NB4 (cell line): ENCODE measurements around the gene ACBD4.

Source experiments
- DNase-seq: peaks from one replicate; pipeline ENCODE4 v3.0.0; 2010; ENCODE audit warnings: low read depth
- H3K4me3 ChIP-seq: one replicate; pipeline ENCODE4 v1.5.1; 2011; ENCODE audit warnings: mild to moderate bottlenecking, low read depth, low read length, moderate library complexity
- MYC ChIP-seq: IDR thresholded peaks from 2 replicates; pipeline ENCODE4 v1.6.1; 2011; ENCODE audit warnings: low read depth, low read length
- POLR2A ChIP-seq: IDR thresholded peaks from 2 replicates; pipeline ENCODE4 v1.6.1; 2011; ENCODE audit warnings: mild to moderate bottlenecking; ENCODE audit not compliant: insufficient read length; ENCODE audit errors: extremely low read depth
- TF ChIP-seq, protein P1 (sequence below): IDR thresholded peaks from one replicate; pipeline ENCODE4 v1.5.1; 2012; ENCODE audit warnings: low read depth, low read length
- TF ChIP-seq, protein P2 (sequence below): IDR thresholded peaks from 2 replicates; pipeline ENCODE4 v1.6.1; 2011; ENCODE audit warnings: low read depth, low read length

ACBD4 gene

DNA sequence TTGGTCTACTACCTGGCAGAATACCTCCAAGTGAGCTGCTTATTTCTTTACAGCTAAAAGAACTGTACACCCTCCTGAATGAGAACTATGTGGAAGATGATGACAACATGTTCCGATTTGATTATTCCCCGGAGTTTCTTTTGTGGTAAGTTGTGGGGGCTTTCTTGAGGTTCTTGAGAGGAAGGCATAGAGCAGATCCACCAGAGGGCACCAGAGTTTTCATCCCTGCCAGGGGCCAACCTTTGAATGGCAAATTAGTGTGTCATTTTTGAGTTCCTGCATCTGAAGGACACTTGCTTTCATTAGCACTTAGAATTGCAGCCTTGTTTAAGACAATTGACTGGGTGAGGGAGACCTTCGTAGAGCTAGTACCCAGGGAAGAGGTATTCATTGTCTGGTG is 39.3 kb upstream of the ACBD4 start:
- no peak overlapping the region for H3K4me3 ChIP-seq
- peak; percentile 62 for DNase-seq
- no peak for TF ChIP-seq POLR2A
- TF ChIP-seq MYC, result no peak
- TF ChIP-seq, protein P1, sequence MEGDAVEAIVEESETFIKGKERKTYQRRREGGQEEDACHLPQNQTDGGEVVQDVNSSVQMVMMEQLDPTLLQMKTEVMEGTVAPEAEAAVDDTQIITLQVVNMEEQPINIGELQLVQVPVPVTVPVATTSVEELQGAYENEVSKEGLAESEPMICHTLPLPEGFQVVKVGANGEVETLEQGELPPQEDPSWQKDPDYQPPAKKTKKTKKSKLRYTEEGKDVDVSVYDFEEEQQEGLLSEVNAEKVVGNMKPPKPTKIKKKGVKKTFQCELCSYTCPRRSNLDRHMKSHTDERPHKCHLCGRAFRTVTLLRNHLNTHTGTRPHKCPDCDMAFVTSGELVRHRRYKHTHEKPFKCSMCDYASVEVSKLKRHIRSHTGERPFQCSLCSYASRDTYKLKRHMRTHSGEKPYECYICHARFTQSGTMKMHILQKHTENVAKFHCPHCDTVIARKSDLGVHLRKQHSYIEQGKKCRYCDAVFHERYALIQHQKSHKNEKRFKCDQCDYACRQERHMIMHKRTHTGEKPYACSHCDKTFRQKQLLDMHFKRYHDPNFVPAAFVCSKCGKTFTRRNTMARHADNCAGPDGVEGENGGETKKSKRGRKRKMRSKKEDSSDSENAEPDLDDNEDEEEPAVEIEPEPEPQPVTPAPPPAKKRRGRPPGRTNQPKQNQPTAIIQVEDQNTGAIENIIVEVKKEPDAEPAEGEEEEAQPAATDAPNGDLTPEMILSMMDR, result peak; percentile 66
- TF ChIP-seq, protein P2, sequence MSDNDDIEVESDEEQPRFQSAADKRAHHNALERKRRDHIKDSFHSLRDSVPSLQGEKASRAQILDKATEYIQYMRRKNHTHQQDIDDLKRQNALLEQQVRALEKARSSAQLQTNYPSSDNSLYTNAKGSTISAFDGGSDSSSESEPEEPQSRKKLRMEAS, result no peak

DNA sequence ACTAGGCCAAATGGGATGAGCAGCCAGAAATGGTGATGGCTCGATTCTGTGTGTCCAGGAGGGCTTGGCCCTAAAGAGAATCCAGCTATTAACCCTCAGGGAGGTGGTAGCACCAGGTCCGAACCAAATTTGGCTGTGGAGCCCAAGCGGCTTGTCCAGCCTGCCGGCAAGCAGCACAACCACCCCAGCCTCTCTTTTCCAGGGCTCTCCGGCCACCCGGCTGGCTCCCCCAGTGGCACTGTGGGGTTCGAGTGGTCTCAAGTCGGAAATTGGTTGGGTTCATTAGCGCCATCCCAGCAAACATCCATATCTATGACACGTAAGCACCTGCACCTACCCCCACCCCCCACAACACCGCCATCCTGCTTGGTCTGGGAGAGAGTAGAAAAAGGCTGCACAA is 38.6 kb upstream of the ACBD4 start:
- no peak for DNase-seq
- no peak overlapping the region for H3K4me3 ChIP-seq
- no peak for TF ChIP-seq MYC
- TF ChIP-seq POLR2A, result no peak
- TF ChIP-seq, protein P1, result no peak
- TF ChIP-seq, protein P2, result no peak

DNA sequence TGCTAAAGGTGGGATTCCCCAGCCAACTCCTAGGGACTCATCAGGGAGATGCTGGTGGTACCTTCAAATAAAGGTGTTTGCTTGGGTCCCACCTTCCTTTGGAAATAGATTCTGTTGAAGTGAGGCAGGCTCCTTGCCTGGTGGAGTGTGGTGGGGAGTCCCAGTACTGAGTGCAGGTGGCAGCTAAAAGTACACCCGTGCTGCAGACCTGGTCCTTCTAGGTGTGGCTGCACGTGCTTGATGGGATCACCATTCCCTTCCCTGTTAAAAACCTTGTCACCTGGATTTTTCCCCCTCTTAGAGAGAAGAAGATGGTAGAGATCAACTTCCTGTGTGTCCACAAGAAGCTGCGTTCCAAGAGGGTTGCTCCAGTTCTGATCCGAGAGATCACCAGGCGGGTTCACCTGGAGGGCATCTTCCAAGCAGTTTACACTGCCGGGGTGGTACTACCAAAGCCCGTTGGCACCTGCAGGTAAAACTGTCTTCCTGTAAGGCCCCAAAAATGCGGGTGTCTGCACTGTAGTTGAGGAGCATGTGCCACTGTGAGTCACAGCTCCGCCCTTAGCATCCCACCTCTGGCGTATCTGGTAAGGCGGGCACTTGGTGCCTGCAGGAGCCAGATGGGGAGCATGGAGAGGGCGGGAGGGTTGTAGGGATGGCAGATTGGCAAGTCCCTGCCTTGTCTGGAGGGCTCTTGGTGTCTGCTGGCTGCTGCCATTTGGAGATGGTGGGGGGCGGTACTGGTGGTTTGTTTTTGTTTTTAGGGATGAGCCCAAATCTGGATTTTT is 37.2 kb upstream of the ACBD4 start:
- TF ChIP-seq POLR2A (no peak), MYC (no peak)
- TF ChIP-seq, protein P2, result no peak
- TF ChIP-seq, protein P1, result no peak
- DNase-seq, result no peak
- H3K4me3 ChIP-seq, result no peak overlapping the region

DNA sequence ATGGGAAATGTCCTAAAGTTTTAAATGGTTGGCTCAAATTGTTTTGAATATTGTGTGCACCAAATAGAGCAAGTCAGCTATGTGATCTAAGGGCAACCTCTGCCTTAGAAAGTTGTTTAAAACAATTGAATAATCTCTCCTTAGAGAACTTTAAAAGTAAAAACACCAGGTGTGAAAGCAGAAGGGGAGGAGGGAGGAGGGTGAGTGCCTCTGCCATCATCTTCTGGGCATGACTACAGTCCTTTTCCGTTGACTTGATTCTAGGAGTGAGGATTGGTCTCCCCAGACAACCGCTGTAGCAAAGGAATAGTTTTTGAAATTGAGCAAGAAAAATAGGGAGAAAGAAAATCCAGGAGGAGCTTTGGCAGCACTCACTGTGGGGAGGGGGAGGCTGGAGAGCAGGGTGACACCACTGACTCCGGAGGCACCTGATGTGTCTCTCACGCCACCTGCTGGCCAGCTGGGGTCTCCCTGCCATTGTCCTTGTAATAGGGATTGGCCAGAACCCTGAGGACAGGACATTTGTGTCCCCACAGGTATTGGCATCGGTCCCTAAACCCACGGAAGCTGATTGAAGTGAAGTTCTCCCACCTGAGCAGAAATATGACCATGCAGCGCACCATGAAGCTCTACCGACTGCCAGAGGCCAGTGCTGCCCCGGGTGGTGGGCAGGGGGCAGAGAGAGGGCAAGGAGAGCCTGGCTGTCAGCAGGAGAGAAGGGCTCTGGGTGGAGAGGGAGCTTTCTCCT is 36.4 kb upstream of the ACBD4 start:
- H3K4me3 ChIP-seq, result no peak overlapping the region
- TF ChIP-seq, protein P1, result peak; percentile 90
- TF ChIP-seq, protein P2, result no peak
- TF ChIP-seq MYC, result no peak
- no peak for TF ChIP-seq POLR2A
- DNase-seq, result peak; percentile 74

DNA sequence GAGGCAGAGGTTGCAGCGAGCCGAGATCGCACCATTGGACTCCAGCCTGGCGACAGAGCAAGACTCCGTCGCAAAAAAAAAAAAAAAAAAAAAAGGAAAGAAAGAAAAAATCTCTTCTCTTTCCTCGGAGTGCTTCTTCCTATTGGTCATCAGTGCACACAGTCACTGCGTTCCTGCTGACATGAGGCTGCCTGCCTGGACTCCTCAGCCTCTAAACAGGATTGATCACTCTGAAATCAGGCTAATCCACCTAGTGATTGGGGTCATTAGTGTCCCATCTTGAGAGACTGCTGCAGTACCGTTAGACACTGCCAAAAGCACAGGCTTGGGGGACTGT is 34.0 kb upstream of the ACBD4 start:
- TF ChIP-seq POLR2A (no peak), MYC (no peak)
- TF ChIP-seq, protein P2, result no peak
- TF ChIP-seq, protein P1, result no peak
- H3K4me3 ChIP-seq, result no peak overlapping the region
- no peak for DNase-seq
